ENCODE measurements around the gene HACD1.

- TF ChIP-seq CTCF (IDR thresholded peaks at IDR 0.05) (no peak), EP300 (IDR thresholded peaks at IDR 0.05) (no peak), POLR2A (IDR thresholded peaks at IDR 0.05) (no peak)
Measured at GRCh38 chr10:17580885-17581284, 36.3 kb downstream of the HACD1 start.
